Vagina (tissue), 2 donors: ENCODE results near the gene XPNPEP1. TPM values are rescaled to one million over a fixed set of nuclear protein-coding genes. Genes with fewer than 3 reads are reported as not detected.

ENCODE experiments used
- DNase-seq, 2 donors: peaks; one replicate each; pipeline ENCODE4 v3.0.0-alpha.2; 2017; ENCODE audit errors: extremely low spot score in 2 of 2
- H3K27ac ChIP-seq: fragments of 200-600 bp; sonication (generic); one replicate; pipeline ENCODE4 v1.5.1; 2019
- H3K27me3 ChIP-seq: fragments of 200-600 bp; sonication (generic); one replicate; pipeline ENCODE4 v1.5.1; 2019
- H3K36me3 ChIP-seq, 2 donors: fragments of 200-600 bp; sonication (generic); one replicate each; pipeline ENCODE4 v1.5.1; 2017 to 2019
- H3K4me1 ChIP-seq: fragments of 200-600 bp; sonication (generic); one replicate; pipeline ENCODE4 v1.5.1; 2019
- H3K4me3 ChIP-seq, 2 donors: fragments of 200-600 bp; sonication (generic); 1 replicate in 1 of 2; 2 replicates in 1 of 2; pipeline ENCODE4 v1.5.1; 2016 to 2019
- H3K9me3 ChIP-seq: fragments of 200-600 bp; sonication (generic); one replicate; pipeline ENCODE4 v1.5.1; 2019
- POLR2A ChIP-seq, 2 donors: fragments of 450-650 bp; IDR thresholded peaks; one replicate each; pipeline ENCODE4 v1.6.1; 2017; ENCODE audit warnings: antibody characterized with exemption in 2 of 2, mild to moderate bottlenecking in 2 of 2, moderate library complexity in 2 of 2
- POLR2AphosphoS5 ChIP-seq, 2 donors: sonication (generic); formaldehyde crosslinking; IDR thresholded peaks; one replicate each; pipeline ENCODE4 v1.9.0; 2017; ENCODE audit warnings: antibody characterized with exemption in 2 of 2, mild to moderate bottlenecking in 2 of 2, low read depth in 1 of 2; ENCODE audit not compliant: insufficient read depth in 1 of 2
- intact Hi-C: fragments of 100-400 bp; cut with DNase I; formaldehyde crosslinking; loops from one replicate; pipeline ENCODE4 v1.15.1; 2023
- total RNA-seq: library from RNA; depleted of rRNA; stranded (reverse); fragments of >200 nt; gene quantifications from one replicate; pipeline ENCODE4 v1.2.3, GENCODE V29; 2016
- TF ChIP-seq, protein P1 (sequence below), 3 experiments: fragments of 450-650 bp in 2 of 3; fragments of 200-600 bp in 1 of 3; sonication (generic) in 1 of 3; IDR thresholded peaks; one replicate each; pipeline ENCODE4 v1.5.1; 2017 to 2019; ENCODE audit warnings: antibody characterized with exemption in 3 of 3, mild to moderate bottlenecking in 2 of 3, moderate library complexity in 2 of 3

The XPNPEP1 gene
- total RNA-seq, 1 donor from 2014 or later, result 90.4 TPM

- TF ChIP-seq, protein P1, sequence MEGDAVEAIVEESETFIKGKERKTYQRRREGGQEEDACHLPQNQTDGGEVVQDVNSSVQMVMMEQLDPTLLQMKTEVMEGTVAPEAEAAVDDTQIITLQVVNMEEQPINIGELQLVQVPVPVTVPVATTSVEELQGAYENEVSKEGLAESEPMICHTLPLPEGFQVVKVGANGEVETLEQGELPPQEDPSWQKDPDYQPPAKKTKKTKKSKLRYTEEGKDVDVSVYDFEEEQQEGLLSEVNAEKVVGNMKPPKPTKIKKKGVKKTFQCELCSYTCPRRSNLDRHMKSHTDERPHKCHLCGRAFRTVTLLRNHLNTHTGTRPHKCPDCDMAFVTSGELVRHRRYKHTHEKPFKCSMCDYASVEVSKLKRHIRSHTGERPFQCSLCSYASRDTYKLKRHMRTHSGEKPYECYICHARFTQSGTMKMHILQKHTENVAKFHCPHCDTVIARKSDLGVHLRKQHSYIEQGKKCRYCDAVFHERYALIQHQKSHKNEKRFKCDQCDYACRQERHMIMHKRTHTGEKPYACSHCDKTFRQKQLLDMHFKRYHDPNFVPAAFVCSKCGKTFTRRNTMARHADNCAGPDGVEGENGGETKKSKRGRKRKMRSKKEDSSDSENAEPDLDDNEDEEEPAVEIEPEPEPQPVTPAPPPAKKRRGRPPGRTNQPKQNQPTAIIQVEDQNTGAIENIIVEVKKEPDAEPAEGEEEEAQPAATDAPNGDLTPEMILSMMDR (IDR thresholded peaks at IDR 0.05), result no peak
- no peak for TF ChIP-seq POLR2A (IDR thresholded peaks at IDR 0.05)
- no peak for TF ChIP-seq POLR2AphosphoS5 (IDR thresholded peaks at IDR 0.05; ENCODE audit: insufficient read depth in 1 of 2, low read depth in 1 of 2)
- Histone ChIP-seq H3K27ac (no peak overlapping the region), H3K36me3 (peaks cover 5 to 71% of the 10 kb centered on the region in 2 donors), H3K27me3 (no peaks in the 10 kb centered on the region), H3K9me3 (no peaks in the 10 kb centered on the region), H3K4me3 (no peak overlapping the region), H3K4me1 (no peaks in the 10 kb centered on the region)
- peak; percentile 22 to 67 for DNase-seq
- intact Hi-C loops, result no loop called here
Measured at GRCh38 chr10:109877546-109877945, 45.8 kb downstream of the XPNPEP1 start.

GRCh38 chr10:109875828-109876821 lies 47.2 kb downstream of the XPNPEP1 start:
- no peaks in the 10 kb centered on the region for H3K27me3 ChIP-seq
- no peaks in the 10 kb centered on the region for H3K9me3 ChIP-seq
- TF ChIP-seq, protein P1 (IDR thresholded peaks at IDR 0.05), result no peak
- TF ChIP-seq POLR2A (IDR thresholded peaks at IDR 0.05) (no peak), POLR2AphosphoS5 (IDR thresholded peaks at IDR 0.05; ENCODE audit: insufficient read depth in 1 of 2, low read depth in 1 of 2) (no peak)
- no peak overlapping the region for H3K4me3 ChIP-seq
- intact Hi-C loops, result no loop called here
- H3K4me1 ChIP-seq, result no peaks in the 10 kb centered on the region
- peaks cover 5 to 70% of the 10 kb centered on the region in 2 donors for H3K36me3 ChIP-seq
- peak; percentile 7 to 70 for DNase-seq
- no peak overlapping the region for H3K27ac ChIP-seq

GRCh38 chr10:109875151-109875568 lies 48.2 kb downstream of the XPNPEP1 start:
- Histone ChIP-seq H3K36me3 (peaks cover 5 to 70% of the 10 kb centered on the region in 2 donors), H3K9me3 (no peaks in the 10 kb centered on the region), H3K27ac (no peak overlapping the region), H3K4me1 (no peaks in the 10 kb centered on the region), H3K4me3 (no peak overlapping the region), H3K27me3 (no peaks in the 10 kb centered on the region)
- intact Hi-C loops, result no loop called here
- DNase-seq, result peak in 1 of 2 donors; percentile 81
- TF ChIP-seq POLR2A (IDR thresholded peaks at IDR 0.05), result no peak
- TF ChIP-seq, protein P1 (IDR thresholded peaks at IDR 0.05), result no peak
- TF ChIP-seq POLR2AphosphoS5 (IDR thresholded peaks at IDR 0.05; ENCODE audit: insufficient read depth in 1 of 2, low read depth in 1 of 2), result no peak

DNA sequence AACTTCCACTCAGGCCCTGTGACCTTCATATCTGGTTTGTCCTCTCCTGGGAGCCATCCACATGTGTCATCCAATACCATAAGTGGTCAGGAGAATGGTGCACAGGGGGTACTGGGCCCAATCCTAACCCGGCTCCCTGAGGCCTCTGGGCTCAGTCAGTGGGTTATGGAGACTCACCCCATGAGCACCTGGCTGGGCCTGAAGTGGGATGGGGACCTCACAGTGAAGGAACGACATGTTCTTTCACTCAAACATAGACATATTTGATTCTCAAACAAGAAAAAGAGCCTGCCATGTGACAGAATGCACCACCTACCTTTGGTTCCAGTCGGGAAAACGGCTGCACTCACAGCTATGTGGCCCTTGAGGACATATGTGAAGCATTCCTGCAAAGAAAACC lies 51.8 kb downstream of the XPNPEP1 start:
- TF ChIP-seq POLR2A (IDR thresholded peaks at IDR 0.05) (no peak), POLR2AphosphoS5 (IDR thresholded peaks at IDR 0.05; ENCODE audit: insufficient read depth in 1 of 2, low read depth in 1 of 2) (no peak)
- TF ChIP-seq, protein P1 (IDR thresholded peaks at IDR 0.05), result no peak
- Histone ChIP-seq H3K4me3 (no peak overlapping the region), H3K9me3 (no peaks in the 10 kb centered on the region), H3K4me1 (no peaks in the 10 kb centered on the region), H3K27ac (no peak overlapping the region), H3K36me3 (peaks cover 5 to 84% of the 10 kb centered on the region in 2 donors), H3K27me3 (no peaks in the 10 kb centered on the region)
- peak; percentile 46 to 58 for DNase-seq
- intact Hi-C loops, result no loop called here
